HG02938 (cell line): ENCODE measurements around the gene INO80B.

Experiments
- ATAC-seq: cut with Tn5 transposase; IDR thresholded peaks from one replicate; pipeline ENCODE4 v1.9.1; 2021; ENCODE audit warnings: mild to moderate bottlenecking, moderate library complexity; ENCODE audit not compliant: unreplicated experiment

Gene INO80B

DNA sequence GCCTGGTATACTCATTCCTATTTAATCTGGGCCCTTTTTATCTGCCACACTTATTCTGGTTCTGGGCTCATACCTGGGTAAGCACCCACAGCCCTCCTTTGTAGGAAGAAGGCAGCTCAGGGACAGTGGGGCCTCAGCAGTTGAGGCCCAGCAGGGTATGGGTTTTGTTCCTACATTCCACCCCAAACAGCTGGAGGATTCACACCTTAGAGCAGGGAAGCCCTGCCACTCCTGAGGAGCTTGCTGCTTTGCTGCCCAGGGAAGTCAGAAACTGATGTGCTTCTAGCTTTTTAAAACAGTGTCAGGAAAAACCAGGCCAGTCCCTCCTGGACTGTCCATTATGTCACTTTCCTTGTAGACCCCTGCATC is 45.7 kb downstream of the INO80B start:
- ATAC-seq = no peak

DNA sequence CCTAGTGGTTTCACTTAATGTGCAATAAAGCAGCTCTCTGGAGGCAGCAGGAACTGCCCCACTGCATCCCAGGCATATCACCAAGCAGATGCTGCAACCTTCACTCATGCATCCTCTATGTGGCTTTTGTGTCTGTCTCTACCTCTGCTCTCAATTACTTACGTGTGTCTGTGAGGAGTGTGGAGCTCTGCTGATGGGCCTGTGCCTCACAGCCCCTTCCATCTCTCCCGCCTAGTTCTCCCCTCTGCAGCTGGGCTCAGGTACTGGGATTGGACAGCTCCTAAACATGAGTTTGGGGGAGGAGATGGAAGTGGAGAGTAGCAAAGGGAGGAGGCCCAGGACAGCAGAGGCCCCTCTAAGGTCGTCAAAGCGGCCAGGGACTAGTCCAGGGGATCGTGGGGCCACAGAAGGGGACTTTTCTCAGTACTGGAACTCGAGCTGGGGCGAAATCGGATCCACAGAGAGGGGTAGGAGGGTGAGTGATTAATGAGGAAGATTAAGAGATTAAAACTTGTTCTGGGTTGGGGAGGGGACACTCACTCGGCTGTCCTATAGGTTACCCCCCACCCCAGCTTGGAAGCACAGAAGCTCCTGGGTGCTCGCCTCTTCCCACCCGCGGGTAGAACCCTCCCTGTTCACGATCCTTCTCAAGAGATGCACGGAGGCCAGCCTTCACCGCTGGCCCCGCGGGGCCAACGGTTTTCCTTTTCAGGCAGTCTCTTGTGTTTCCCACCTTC is 46.6 kb downstream of the INO80B start:
- ATAC-seq = no peak

DNA sequence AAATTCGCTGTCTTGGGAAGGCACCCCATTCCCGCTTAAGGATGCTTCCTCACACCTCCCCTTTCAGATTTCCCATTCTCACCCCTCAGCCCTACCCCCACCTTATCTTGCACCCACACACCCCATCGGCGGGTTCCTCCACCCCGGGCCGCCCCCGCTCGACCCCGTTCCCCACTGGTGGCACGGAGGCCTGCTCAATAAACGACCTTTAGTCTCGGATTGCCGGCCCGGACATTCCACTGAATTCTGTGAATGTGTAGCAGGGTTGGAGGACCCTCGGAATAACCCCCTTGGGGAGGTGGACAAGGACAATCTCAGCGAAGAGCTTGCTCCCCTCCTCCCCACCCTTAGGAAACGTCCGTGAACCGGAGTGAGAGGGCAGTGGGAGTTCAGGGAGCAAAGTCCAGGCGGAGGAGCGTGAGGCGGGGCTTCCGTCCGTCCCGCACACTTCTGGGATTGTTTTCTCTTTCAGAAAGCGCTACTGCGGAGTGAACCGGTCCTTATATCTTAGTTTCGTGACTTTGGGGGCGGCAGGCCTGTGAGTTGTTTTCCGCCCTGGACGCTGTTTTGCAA is 47.3 kb downstream of the INO80B start:
- ATAC-seq = no peak

DNA sequence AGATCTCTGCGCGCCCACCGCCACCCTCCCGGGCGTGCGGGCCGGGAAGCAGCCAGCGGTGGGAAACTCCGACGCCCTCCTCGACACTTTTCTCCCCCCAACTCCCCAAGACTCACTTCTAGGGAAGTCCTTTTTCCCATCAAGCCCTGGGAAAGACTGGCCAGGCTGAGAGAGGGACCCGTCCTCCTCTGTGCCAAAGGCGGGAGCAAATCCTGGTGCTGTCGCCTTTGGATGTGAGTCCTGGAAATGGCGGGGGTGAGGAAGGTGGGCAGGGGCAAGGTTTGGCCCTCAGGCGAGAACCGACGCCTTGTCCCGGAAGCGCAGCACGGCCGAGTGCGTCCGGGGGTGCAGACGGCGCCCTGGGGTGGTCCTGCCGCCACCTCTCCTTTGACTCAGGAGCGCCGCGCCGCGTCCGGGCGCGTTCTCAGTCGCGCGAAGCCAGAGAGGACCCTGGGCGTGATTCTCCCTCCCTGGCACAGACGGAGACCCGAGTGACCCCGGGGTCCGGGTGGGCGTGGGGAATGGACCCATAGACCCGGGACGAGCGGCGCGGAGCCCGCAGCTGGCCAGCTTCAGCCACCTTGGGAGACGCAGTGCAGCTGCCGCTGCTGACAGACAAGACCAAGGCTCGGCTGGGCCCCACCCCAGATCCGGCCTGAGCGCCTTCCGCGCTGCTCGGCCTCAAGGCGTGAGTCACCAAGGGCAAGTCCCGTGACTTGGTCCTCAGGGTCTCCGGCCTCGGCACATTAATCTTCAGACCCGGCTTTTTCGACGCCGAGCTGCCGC is 48.0 kb downstream of the INO80B start:
- peak; percentile 31 for ATAC-seq

DNA sequence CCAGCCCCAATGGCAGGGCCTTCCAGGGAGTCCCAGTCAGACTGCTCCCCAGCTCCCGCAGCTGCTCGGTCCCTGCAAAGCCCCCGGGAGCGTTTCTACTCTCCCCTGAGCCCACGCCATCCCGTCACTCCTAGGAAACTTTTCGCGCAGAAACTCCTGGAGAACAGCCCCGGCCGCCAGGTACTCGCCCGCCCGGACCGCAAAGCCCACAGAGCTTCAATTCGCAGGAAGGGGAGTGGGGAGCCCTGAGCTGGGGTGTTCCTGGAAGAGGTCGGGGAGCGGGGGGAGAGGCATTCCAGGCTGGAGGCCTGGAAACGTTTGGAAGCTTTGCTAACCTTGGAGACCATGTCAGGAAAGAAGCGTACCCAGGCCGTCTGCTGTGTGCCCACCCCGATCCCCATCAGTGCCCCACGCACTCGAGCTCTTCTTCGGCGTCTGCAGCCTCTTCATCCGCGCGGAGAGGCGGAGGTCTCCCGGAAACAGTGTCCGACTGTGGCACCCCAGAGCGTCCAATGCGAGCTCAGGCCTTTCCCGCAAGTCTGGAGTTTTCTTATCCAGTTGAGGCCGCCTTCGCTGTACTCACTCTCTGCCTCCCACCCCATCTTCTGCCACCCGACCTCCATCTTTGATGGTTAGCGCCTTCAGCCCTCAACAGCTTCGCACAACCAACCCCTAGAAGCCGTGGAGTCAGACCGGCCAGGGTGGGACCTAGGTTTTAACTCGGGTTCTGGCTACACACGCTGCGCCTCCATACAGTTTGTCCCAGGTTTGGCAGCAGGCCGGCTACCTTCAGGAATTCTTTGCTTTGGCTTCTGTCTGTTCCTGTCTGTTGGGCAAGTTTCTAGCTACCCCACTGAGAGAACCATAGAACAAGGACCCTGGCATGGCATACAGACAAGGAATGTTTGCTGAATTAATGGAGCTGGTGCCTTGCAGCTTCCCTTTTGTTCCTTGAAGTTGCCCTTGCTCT is 48.9 kb downstream of the INO80B start:
- no peak for ATAC-seq

DNA sequence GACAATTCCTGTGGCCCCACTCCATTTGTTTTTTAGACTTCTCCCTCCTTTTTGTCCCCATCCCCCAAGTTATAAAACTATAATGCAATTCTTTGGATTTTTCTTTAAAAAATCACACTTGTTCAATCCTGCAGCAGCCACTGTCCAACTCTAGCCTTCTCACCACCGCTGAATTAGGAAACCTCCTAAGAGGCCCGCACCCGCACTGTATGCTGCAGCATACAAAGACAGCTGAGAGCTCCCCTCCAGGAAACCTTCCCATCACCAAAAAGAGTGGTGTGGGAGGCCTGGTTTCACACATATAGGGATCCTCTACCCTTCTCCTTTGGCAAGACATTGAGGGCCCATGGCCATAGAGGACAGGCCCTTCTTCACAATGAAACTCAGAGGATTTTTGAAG is 49.7 kb downstream of the INO80B start:
- no peak for ATAC-seq

DNA sequence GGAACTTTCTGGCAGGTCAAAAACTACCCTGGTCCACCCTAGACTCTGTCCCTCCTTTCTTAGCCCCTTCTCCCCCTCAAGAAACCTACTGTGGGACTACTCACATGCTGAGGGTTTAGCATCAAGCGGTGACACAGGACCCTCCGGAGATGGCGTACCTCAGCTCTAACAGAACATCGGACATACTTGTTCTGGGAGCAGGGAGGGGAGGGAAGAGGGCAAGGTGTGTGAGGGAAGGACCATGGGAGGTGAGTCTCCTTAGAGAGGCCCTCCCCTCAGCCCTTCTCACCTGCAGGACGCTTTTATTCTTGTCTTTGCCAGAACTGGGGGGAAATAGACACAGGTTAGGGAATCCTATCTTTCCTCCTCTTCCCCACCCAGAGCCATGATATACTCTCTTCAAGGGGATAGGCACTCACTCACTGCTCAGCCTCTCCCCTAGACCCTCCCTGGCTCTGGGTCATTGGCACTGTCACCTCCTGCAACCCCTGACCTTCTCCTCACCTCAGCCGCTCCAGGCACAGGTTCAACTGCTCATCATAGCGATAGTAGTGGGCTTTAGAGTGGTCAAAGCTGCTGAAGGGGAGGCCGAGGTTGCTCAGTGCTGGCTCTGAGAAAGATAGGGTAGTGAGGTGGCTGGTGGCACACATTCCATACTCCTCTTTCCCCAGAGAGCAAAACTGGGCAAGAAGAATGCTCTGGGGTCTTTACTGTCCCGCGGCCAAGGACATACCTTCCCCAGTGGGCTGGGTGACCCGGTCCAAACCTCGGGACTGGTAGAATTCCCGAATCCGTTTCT is 50.8 kb downstream of the INO80B start:
- ATAC-seq = no peak

DNA sequence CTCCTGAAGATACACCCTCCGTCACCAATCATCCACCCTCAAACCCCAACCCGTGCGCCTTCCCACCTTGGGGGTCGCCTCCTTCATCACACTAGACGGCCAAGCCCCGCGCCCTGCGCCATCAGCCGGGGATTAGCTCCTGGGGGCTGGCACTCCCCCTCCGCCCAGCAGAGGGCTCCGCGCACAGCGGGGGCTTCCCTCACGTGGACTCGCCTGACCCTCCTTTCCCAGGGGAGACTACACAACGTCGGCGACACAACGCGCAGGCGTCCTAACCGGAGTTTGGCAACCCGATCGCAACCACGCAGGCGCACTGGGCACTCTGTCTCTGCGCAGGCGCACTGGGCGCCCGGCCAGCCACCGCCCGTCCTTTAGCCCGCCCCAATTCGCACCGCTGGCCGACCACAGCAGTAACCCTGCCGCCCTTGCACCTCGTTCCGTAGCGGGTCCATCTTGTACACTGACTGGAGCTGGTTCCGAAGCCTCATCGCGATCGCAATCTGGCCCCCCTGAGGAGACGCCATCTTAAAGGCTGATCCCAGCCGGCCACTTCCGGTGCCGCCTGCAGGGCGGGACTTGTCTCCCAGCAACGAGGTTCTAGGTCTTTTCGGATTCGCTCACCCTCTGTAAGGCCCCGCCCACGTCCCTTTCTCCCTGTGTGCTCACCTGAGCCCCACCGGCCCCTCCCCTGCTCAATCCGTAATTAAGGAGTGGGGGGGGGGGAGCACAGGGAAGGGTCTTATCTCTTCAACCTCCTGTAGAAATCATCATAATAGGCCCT is 52.4 kb downstream of the INO80B start, which contains the start of gene PCGF1:
Gene PCGF1, minus strand, starts transcription at position 551 of the 781 bp plus-strand sequence. Its CDS starts 27 bp downstream, at position 524.
- peak; percentile 96 for ATAC-seq
